HL-60 (cell line): ENCODE measurements around the gene ERBB4.

Experiments
- DNase-seq, 2 experiments: peaks; one replicate each; pipeline ENCODE4 v3.0.0-alpha.2; 2010 to 2020; ENCODE audit warnings: low read depth in 1 of 2, low spot score in 1 of 2
- H3K27ac ChIP-seq: fragments of 250-450 bp; sonication (Bioruptor Pico); replicated peaks from 2 replicates; pipeline ENCODE4 v1.5.1; 2020; ENCODE audit warnings: mild to moderate bottlenecking, moderate library complexity
- H3K27me3 ChIP-seq: fragments of 250-450 bp; sonication (Bioruptor Pico); 2 replicates; pipeline ENCODE4 v1.5.1; 2021; ENCODE audit warnings: mild to moderate bottlenecking, moderate library complexity; ENCODE audit not compliant: insufficient read depth, poor library complexity, severe bottlenecking
- H3K4me3 ChIP-seq: replicated peaks from 2 replicates; pipeline ENCODE4 v1.5.1; 2011; ENCODE audit warnings: mild to moderate bottlenecking, control low read depth, low read length; ENCODE audit not compliant: insufficient read depth
- GABPA ChIP-seq: IDR thresholded peaks from 2 replicates; pipeline ENCODE4 v1.6.1; 2012; ENCODE audit warnings: low read depth
- POLR2AphosphoS5 ChIP-seq: IDR thresholded peaks from 2 replicates; pipeline ENCODE4 v1.6.1; 2012; ENCODE audit warnings: low read depth
- SPI1 ChIP-seq: IDR thresholded peaks from 2 replicates; pipeline ENCODE4 v1.6.1; 2012; ENCODE audit warnings: low read depth, mild to moderate bottlenecking, borderline replicate concordance
- TF ChIP-seq, protein P1 (sequence below): IDR thresholded peaks from 2 replicates; pipeline ENCODE4 v1.6.1; 2012; ENCODE audit warnings: low read depth; ENCODE audit not compliant: insufficient replicate concordance
- TF ChIP-seq, protein P2 (sequence below): IDR thresholded peaks from one replicate; pipeline ENCODE4 v1.5.1; 2011; ENCODE audit warnings: low read length, control low read depth, inconsistent platforms; ENCODE audit not compliant: insufficient read depth

The ERBB4 gene

DNA sequence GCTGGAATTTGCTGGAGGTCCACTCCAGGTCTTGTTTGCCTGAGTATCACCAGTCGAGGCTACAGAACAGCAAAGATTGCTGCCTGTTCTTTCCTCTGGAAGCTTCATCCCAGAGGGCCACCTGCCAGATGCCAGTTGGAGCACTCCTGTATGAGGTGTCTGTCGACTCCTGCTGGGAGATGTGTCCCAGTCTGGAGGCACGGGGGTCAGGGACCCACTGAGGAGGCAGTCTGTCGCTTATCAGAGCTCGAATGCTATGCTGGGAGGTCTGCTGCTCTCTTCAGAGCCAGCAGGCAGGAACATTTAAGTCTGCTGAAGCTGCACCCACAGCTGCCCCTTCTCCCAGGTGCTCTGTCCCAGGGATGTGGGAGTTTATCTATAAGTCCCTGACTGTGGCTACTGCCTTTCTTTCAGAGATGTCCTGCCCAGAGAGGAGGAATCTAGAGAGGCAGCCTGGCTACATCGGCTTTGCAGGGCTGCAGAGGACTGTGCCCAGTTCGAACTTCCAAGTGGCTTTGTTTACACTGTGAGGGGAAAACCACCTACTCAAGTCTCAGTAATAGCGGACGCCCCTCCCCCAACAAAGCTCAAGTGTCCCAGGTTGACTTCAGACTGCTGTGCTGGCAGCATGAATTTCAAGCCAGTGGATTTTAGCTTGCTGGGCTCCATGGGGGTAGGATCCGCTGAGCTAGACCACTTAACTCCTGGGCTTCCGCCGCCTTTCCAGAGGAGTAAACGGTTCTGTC is 301.1 kb downstream of the ERBB4 start:
- Histone ChIP-seq H3K27ac (no peak overlapping the region), H3K4me3 (no peak overlapping the region), H3K27me3 (no peaks in the 10 kb centered on the region)
- TF ChIP-seq, protein P1, sequence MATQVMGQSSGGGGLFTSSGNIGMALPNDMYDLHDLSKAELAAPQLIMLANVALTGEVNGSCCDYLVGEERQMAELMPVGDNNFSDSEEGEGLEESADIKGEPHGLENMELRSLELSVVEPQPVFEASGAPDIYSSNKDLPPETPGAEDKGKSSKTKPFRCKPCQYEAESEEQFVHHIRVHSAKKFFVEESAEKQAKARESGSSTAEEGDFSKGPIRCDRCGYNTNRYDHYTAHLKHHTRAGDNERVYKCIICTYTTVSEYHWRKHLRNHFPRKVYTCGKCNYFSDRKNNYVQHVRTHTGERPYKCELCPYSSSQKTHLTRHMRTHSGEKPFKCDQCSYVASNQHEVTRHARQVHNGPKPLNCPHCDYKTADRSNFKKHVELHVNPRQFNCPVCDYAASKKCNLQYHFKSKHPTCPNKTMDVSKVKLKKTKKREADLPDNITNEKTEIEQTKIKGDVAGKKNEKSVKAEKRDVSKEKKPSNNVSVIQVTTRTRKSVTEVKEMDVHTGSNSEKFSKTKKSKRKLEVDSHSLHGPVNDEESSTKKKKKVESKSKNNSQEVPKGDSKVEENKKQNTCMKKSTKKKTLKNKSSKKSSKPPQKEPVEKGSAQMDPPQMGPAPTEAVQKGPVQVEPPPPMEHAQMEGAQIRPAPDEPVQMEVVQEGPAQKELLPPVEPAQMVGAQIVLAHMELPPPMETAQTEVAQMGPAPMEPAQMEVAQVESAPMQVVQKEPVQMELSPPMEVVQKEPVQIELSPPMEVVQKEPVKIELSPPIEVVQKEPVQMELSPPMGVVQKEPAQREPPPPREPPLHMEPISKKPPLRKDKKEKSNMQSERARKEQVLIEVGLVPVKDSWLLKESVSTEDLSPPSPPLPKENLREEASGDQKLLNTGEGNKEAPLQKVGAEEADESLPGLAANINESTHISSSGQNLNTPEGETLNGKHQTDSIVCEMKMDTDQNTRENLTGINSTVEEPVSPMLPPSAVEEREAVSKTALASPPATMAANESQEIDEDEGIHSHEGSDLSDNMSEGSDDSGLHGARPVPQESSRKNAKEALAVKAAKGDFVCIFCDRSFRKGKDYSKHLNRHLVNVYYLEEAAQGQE: no peak
- TF ChIP-seq POLR2AphosphoS5 (no peak), SPI1 (no peak), GABPA (no peak)
- TF ChIP-seq, protein P2, sequence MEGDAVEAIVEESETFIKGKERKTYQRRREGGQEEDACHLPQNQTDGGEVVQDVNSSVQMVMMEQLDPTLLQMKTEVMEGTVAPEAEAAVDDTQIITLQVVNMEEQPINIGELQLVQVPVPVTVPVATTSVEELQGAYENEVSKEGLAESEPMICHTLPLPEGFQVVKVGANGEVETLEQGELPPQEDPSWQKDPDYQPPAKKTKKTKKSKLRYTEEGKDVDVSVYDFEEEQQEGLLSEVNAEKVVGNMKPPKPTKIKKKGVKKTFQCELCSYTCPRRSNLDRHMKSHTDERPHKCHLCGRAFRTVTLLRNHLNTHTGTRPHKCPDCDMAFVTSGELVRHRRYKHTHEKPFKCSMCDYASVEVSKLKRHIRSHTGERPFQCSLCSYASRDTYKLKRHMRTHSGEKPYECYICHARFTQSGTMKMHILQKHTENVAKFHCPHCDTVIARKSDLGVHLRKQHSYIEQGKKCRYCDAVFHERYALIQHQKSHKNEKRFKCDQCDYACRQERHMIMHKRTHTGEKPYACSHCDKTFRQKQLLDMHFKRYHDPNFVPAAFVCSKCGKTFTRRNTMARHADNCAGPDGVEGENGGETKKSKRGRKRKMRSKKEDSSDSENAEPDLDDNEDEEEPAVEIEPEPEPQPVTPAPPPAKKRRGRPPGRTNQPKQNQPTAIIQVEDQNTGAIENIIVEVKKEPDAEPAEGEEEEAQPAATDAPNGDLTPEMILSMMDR: no peak
- DNase-seq: no peak

DNA sequence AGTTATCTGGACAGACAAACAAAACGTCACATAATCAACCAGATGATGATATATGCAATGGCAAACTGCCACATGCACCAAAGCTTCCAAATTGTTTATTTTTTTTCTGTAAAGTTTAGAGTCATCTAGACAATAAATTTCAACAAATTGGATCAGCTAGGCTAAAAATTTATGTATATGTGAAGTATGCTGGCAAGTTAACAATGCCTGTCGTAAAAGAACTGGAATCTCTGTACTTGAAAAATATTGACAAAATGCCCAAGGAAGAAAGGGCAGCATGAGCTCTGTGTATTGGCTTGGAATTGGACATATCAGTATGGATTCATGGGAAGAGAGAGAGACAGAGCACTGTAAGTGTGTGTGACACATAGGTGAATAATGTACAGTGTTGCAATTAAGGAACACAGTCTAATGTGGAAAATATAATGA is 309.8 kb downstream of the ERBB4 start:
- DNase-seq: no peak
- Histone ChIP-seq H3K4me3 (no peak overlapping the region), H3K27me3 (no peaks in the 10 kb centered on the region), H3K27ac (no peak overlapping the region)
- TF ChIP-seq SPI1 (no peak), POLR2AphosphoS5 (no peak), GABPA (no peak)
- TF ChIP-seq, protein P2: no peak
- TF ChIP-seq, protein P1: no peak

DNA sequence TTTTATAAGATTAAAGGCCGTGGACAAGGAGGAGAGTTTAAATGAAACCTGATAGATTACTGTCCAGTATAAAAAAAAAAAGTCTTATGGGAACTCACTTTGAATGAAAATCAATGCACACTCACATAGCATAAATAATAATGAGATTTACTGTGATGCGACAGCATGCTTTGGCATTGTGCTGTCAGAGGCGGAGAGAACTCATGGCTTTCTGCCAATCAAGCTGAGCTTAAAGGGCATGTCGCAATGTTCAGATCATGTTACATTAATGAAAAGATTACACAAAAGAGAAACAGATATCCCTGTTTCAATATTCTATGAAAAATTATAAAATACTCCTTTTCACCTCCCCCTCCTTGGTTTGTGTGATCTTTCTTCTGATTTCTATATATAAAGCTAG is 310.8 kb downstream of the ERBB4 start:
- H3K27me3 ChIP-seq: no peaks in the 10 kb centered on the region
- no peak for DNase-seq
- no peak overlapping the region for H3K27ac ChIP-seq
- no peak for TF ChIP-seq POLR2AphosphoS5
- TF ChIP-seq, protein P1: no peak
- TF ChIP-seq GABPA: no peak
- TF ChIP-seq SPI1: no peak
- TF ChIP-seq, protein P2: no peak
- H3K4me3 ChIP-seq: no peak overlapping the region
